Eye (tissue), 1 donor: ENCODE measurements around the gene SLC37A2.
"Not testable (repeated sequence)": the region's sequence is repeated elsewhere in the genome, so short reads cannot be mapped to it uniquely, and the experiment has no call there.

ENCODE experiments used
- DNase-seq: peaks from one replicate; pipeline ENCODE4 v3.0.0-alpha.2; 2015

SLC37A2 gene

DNA sequence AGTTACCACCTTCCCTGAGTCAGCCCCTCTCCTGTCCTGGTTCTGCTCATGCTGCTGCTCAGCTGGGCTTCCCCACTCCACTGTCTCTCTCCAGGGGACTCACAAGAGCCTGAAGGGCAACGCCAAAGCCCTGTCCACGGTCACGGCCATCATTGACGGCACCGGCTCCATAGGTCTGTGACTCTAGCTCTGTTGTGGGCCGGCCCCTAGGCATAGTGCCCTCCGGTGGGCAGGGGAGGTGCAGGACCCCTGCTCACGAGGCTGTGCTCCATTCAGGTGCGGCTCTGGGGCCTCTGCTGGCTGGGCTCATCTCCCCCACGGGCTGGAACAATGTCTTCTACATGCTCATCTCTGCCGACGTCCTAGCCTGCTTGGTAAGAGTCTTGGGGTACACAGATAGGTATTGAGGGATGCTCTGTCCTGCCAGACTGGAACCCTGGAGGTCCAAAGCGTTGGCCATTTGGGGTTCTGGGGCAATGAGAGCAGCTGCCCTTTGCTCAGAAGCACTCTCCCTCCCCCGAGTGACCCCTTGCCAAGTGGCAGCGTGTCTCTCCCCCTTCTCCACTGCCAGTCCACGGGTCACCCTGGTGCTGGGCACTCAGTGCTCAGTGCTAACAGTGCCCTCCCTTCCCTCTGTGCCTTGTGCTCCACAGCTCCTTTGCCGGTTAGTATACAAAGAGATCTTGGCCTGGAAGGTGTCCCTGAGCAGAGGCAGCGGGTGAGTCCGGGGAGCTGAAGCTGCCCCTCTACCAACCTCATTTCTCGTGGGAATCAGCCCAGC, 22.4 kb downstream of the SLC37A2 start:
- DNase-seq = no peak

DNA sequence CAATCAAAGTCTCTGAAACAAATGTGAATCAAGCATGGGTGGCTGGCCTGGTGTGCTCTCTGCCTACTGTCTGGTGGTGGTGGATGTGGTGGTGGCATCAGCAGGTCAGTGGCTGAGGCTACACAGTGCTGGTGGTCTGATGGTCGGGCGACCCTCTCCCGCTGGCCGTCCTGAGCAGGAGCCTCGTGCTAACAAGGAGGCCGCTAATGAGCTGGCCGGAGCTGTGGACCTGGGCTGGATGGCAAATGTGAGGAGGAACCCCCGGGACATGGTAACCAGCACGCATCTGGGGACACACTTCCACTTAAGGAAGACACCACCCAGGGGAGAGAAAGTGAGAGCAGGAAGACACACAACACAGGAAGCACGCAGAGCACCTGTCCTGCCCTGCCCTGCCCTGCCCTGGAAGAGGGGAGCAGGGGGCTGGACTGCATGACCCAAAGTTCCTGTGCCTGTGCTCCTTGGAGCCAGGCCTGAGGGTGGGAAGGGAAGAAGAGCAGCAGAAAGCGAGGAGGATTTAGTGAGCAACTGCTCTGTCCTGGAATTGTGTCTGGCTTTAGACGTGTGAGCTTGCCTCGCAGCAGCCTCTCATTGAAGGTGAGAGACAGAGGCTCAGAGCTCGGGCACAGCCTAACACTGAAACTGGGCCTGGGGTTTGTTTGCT, 23.7 kb downstream of the SLC37A2 start:
- no peak for DNase-seq

DNA sequence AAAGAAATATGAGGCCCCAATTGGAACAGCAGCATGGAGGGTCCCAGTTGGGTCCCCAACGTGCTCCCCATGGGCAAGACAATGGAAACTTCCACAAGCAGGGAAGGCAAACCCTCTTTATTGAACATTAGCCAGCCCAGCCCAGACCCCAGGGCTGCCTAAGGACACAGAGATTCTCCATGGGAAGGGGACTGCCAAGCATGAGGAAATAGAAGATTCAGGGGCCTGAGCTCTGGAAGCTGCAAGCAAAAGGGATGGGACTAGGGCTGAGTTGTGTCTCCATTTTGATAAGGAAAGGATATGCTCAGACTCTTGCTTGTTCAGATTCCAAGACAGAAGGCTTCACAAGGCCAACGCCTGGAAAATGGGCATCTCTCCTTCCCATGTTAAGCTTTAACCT, 25.0 kb downstream of the SLC37A2 start:
- DNase-seq = no peak

DNA sequence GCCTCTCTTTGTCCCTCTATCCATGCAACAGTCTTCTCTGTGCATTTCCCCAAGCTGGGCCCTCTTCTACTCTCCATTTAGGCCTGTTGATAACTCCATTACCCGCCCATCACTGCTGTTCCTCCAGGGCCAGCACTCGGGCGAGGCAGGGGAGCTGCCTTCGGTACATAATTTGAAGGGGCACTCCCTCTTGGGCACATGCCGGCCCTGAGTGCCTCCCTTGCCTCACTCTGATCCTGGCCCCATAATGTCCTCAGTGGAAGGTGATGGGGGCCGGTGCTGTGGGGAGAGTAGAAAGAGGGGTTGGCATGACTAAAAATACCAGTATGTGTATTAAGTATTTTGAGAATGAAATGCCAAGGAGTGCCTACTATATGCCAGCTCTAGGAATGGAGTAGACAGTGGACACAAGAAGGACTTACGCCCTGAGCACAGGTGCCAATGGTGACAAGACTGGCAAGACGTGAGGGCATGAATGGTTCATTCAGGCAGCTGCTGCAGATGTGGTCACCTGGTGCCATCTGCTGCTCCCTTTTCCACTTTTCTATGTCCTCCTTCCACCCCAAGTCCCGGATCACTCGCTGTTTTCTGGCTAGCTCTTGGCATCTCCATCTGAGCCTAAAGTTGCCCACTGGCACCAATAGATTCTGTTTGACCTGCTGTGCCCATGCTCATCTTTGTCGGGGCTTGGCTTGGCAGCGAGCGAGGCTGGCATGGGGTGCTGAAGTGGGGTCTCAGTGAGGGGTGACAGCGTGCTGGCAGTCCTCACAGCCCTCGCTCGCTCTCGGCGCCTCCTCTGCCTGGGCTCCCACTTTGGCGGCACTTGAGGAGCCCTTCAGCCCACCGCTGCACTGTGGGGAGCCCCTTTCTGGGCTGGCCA, 25.7 kb downstream of the SLC37A2 start:
- no peak for DNase-seq

DNA sequence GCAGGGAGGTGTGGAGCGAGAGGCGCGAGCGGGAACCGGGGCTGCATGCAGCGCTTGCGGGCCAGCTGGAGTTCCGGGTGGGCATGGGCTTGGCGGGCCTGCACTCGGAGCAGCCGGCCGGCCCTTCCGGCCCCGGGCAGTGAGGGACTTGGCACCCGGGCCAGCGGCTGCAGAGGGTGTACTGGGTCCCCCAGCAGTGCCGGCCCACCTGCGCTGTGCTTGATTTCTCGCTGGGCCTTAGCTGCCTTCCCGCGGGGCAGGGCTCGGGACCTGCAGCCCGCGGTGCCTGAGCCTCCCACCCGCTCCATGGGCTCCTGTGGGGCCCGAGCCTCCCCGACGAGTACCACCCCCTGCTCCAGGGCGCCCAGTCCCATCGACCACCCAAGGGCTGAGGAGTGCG, 26.4 kb downstream of the SLC37A2 start:
- not testable (repeated sequence) for DNase-seq

DNA sequence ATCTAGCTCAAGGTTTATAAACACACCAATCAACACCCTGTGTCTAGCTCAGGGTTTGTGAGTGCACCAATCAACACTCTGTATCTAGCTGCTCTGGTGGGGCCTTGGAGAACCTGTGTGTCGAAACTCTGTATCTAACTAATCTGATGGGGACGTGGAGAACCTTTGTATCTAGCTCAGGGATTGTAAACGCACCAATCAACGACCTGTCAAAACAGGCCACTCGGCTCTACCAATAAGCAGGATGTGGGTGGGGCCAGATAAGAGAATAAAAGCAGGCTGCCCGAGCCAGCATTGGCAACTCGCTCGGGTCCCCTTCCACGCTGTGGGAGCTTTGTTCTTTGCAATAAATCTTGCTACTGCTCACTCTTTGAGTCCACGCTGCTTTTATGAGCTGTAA, 27.0 kb downstream of the SLC37A2 start:
- DNase-seq = not testable (repeated sequence)

DNA sequence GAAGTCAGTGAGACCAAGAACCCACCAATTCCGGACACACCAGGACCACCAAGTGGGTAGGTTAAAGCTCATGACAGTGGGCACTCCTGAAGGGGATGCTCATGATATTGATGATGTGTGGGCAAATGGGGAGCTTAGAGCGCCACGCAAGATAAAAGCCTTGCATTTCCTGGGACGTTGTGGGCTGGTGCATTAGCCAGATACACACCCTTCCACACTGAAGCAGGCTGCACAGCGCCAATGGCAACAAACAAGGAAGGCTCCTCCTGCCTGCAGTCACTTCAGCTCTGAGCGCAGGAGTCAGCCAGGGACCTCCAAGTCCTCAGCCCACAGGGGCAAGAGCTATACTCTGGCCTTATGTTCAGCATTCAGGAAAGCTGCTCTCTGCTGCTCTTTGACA, 27.7 kb downstream of the SLC37A2 start:
- DNase-seq = no peak

DNA sequence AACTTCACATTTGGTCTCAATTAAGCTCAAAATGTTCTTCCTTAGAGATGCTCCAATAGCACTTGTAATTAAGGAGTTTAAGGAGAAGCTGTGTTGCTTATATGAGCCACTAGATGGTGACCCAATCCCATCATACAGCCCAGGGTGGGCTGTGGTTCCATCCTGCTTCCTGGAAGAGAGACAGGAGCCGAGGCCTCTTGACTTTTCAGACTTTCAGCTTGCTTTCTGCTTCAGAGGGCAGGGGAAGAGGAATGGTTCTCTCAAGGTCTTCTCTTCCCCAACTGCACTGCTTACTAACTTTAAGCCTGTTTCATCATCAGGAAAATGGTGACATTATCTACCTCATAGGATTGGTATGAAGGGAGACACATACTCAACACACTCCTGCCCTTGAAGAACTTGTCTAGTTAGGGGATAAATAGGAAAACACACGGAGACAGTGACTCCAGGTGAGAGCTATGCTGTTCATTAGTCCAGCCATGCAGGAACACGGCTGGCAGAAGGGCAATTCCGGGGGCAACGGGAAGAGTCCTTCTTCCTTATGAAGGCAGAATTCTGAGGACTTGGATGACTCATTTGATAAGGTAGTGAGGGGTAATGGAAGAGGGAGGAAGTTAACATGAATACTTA, 28.3 kb downstream of the SLC37A2 start:
- peak; percentile 93 for DNase-seq

DNA sequence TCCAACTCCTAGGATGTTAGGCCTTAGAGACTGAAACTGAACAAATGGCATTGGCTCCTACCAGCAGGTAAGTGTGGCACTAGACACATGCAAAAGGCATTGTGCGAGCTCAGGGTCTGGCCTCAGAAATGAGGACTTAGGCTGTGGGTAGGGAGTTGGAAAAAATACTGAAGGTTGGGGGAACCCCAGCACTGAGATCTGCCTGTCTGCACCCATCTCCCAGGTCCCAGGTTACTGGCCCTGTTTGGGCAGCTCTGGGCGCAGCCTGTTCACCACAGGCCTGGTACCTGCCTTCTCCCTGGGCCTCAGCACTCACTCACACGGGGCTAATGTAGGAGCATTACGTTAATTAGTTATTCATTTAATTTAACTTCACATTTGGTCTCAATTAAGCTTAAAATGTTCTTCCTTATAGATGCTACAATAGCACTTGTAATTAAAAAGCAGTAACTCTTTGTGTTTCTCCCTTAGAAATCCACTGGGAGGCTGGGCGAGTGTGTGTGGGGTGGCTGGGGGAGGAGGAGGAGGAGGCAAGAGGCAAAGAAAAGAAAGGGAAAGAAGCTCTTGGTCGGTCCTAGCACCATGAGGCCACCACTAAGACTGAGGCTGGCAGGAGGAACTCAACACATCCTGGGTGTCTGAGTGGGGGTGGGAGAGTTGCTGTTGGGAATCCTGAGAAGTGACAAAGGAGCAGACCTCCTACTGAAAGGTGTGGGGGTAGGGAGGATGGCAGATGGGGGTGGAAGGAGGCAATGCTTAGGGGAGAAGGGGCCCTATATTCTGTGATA, 29.0 kb downstream of the SLC37A2 start:
- no peak for DNase-seq

DNA sequence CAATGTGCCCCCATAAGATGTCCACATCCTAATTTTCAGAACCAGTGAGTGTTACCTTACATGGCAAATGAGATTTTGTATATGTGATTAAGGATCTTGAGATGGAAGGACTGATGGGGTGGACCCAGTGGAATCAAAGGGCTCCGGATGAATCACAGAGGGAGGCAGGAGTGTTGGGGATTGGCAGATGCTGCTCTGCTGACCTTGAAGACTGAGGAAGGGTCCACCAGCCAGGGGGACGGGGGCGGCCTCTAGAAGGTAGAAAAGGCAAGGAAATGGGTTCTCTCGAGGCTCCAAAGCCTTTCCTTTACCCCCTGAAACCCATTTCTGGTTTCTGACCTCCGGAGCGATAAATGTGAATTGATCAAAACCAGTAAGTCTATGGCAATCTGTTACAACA, 29.6 kb downstream of the SLC37A2 start:
- DNase-seq = no peak

DNA sequence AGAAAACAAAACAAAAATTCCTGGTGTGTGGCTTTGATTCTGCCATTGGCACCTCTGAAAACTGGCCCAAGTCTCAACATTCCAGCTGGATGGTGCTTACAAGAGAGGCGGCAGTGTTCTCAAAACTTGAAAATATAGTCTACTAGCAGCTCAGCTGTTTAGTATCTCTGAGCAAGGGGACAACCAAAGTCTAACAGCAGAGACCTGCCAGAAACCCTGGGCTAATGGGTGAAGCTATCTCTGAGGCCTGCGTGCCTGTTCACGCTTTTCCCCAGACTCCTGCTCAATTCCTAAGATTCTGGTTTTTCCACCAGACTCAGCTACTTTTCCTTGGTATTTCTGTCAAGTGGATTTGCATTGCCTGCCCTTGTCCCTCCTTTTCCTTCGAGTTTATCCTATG, 30.4 kb downstream of the SLC37A2 start:
- no peak for DNase-seq

DNA sequence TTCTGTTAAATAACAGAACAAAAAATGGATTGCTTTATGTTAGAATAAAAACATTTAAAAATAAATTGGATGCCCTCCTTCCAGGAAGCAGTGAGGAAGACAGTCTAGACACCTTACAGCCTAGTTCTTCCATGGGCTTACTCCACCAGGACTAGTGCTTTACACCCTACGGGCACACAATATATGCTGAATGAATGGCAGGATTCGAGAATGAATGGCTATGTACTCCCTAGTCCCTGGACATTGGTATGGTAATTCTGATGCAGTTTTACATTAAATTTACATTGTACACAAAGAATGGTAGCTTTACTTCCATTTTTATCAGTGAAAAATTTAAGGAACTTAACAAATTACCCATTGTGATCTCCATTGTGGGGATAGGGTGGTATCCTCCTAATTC, 31.6 kb downstream of the SLC37A2 start:
- DNase-seq = no peak

DNA sequence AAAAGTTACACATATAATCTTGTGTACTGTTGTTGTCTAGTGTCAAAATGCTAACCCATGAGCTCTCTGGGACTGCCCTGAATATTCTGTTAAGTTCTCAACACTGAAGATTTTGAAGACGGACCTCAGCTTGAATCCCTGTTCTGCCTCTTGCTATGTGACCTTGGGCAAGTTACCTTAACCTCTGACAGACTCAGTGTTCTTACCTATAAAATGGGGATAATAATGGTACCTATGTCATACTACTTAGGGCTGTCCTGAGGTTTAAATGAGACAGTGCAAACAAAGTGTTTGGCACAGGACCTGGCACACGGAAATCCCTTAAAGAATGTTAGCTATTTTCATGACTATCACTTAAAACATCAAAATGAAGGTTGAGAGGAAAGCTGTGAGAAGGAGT, 37.0 kb downstream of the SLC37A2 start:
- no peak for DNase-seq

DNA sequence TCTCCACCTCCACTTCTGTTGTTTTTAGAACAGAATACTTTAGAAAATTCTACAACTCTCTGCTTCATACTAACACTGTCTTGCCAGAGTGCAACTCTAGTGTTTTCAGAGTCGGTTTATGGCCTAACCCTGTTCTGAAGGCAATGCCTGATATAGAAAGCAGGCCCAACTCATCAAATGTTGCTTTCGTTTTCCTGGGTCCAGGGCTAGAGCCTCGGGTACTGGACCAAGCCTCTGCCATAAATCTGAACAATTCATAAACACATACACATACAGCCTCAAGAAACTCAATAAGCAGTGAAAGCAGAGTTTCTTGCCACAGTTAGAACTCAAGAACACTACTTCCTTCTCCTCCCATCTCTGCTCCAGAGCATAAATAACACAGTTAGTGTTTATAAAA, 38.5 kb downstream of the SLC37A2 start:
- DNase-seq = no peak

DNA sequence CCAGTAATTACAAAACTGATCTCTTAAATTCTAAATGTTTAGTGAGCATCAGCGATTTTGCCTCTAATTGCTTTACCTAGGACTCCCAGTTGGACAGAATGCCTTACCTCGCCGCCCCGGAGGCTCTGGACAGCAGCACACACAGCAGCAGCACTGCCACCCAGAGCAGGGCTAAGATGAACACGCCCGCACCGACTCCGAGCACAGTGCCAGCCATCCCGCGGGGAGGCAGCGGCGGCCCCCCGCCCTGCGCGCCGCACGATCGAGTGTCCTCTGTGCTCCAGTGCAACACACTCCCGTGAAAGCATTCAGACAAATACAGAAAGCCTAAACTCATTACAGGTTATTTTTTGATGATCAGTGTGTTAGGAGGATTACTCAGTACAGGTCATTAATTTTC, 38.9 kb downstream of the SLC37A2 start:
- DNase-seq = no peak

DNA sequence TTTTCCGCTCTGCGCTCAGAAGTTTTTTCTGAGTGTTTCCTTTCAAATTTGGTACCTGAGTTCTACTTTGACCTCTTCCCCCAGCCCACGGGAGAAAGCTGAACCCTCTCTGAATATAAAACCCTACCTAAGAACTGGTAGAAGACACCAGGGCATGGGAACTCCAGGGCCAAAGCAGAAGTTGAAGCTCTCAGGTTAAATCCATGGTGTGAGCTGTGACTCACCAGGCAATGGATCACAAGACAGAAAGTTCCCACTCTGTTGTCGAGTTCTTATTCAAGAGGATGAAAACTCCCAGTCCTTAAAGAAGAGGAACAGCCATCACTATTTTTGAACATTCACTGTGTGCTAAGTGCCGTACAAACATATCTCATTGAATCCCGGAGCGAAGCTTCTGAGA, 39.4 kb downstream of the SLC37A2 start:
- no peak for DNase-seq

DNA sequence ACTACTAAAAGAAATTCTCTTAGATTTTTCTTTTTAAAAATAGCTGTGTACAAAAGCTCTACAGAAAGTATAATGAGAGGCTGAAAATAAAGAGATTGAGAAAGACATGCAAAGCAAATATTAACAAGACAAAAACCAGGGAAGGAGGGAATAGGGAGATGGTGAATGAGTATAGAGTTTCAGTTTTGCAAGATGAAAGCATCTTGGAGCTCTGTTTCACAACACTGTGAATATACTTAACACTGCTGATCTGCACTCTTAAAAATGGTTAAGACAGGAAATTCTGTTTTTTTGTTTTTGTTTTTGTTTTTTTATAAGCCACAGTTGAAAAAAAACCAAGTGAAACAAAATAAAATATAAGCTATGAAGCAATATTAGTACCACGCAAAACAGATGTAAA, 42.8 kb downstream of the SLC37A2 start:
- DNase-seq = no peak

DNA sequence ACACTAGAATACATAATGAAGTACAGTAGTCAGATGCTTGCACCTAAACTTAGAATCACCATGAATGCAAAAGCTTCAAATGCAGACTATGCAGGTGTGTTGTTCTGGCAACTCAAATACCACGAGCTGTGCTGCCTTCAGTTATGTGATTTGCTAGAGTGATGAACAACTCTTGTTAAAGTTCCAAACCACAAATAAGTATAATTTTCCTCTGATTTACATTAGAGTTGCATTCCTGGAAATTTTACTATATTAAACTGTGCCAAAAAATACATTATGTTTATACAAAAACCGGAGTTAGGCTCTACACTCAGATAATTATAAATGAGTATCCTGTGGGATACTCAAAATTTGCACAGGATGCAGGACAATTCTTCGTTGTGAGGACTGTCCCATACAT, 45.4 kb downstream of the SLC37A2 start:
- DNase-seq = no peak

DNA sequence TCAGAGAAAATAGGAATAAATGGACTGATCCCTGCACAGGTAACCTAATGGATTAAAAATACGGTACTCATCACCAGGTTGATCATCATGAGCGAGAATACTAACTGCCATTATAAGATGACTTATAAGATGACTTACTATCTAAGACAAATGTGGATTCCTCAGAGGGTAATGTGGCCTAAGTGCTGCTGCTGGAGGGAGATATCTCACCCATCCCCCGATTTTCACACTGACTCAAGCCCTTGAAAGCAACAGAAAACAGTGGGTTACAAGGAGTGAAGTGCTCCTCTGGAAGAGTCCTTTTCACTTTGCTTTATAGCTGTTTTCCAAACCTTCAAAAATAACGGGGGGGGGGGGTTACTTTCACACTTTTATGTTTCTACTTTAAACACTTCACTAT, 47.4 kb downstream of the SLC37A2 start:
- peak; percentile 52 for DNase-seq

DNA sequence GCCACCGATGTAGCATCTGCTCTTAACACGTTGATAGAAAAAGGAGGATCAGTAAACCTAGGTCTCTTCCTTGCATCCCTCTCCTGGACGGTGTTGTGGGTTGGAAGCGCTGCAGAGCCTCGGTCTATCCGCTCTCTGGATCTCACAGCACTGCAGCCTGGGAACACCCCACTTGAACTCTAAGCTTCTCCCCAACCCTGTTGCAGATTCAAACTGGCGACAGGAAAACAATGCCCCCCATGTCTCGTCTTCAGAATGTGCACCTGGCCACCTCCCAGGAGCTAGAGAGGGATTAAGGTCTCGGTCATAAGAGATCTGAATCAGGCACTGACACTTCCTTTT, 47.9 kb downstream of the SLC37A2 start:
- no peak for DNase-seq

DNA sequence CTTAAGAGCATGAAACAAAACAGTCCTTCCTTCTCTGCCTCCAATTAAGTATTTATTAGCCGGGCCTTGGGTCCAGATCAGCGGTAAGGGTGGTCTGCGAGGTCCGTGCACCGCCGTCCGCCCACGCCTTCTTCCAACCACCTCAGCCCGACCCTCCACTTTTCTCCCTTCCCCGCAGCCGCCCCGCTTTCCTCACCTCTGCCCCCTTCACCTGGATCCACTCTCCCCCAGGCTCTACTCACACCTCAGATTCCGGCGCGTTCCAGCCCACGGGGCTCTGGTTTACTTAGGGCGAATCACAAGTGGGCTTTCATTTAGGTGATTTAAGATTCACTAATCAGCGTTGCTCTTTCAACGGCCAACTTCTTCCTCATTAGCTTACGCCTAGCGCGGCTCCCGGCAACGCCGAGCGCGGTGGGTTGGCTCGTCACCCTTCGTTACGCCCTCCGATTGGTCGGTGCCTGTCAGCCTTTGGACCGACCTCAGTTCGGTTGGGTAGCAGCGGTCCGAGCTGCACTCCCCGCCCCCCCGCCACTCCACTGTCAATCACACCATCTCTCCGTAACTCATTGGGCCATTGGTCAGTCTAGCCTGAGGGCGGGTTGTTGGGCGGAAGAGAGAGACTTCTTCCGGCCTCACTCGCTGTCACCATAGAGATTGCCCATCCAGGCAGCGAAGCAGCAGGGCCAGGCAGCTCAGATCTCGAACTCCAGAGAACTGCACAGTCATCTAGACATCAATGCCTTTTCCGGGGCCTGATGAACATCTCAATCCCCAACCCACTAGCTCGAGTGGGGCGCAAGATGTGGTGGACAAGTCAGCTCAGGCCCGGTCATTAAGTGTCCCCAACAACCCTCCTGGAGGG, 48.5 kb downstream of the SLC37A2 start, which contains the start of gene TMEM218:
TMEM218 (minus strand) TSS at position 284 of the 865 bp plus-strand sequence. CDS start 9,385 bp downstream, outside the sequence.
- DNase-seq = peak; percentile 99
